CD4-positive, alpha-beta T cell treated with Interleukin-10 for 1 hour (primary cell): ENCODE results near the gene INSR.
"Not testable (repeated sequence)": the region's sequence is repeated elsewhere in the genome, so short reads cannot be mapped to it uniquely, and the experiment has no call there.

ENCODE experiments used
- DNase-seq: peaks from one replicate; pipeline ENCODE4 v3.0.0-alpha.2; 2020

The INSR gene

GRCh38 chr19:7188698-7189629 lies 105.2 kb downstream of the INSR start:
- no peak for DNase-seq

- DNase-seq, result no peak
Measured at GRCh38 chr19:7187605-7188339, 106.4 kb downstream of the INSR start.

GRCh38 chr19:7182489-7182888 lies 111.7 kb downstream of the INSR start:
- no peak for DNase-seq

GRCh38 chr19:7179917-7180306 lies 114.3 kb downstream of the INSR start:
- DNase-seq, result no peak

- no peak for DNase-seq
Measured at GRCh38 chr19:7177926-7178325, 116.3 kb downstream of the INSR start.

GRCh38 chr19:7176792-7177191 lies 117.4 kb downstream of the INSR start:
- DNase-seq, result no peak

GRCh38 chr19:7172794-7173193 lies 121.4 kb downstream of the INSR start:
- no peak for DNase-seq

- DNase-seq, result no peak
Measured at GRCh38 chr19:7170983-7171382, 123.2 kb downstream of the INSR start.

- no peak for DNase-seq
Measured at GRCh38 chr19:7168941-7169340, 125.3 kb downstream of the INSR start.

GRCh38 chr19:7161292-7161691 lies 132.9 kb downstream of the INSR start:
- no peak for DNase-seq

- no peak for DNase-seq
Measured at GRCh38 chr19:7159105-7159933, 134.9 kb downstream of the INSR start.

- DNase-seq, result no peak
Measured at GRCh38 chr19:7153022-7153421, 141.2 kb downstream of the INSR start.

- no peak for DNase-seq
Measured at GRCh38 chr19:7152568-7152967, 141.6 kb downstream of the INSR start.

GRCh38 chr19:7149956-7150705 lies 144.1 kb downstream of the INSR start:
- DNase-seq, result no peak

- not testable (repeated sequence) for DNase-seq
Measured at GRCh38 chr19:7147119-7147675, 147.0 kb downstream of the INSR start.

- not testable (repeated sequence) for DNase-seq
Measured at GRCh38 chr19:7146086-7146485, 148.1 kb downstream of the INSR start.

- no peak for DNase-seq
Measured at GRCh38 chr19:7145494-7145893, 148.7 kb downstream of the INSR start.

- no peak for DNase-seq
Measured at GRCh38 chr19:7142771-7143170, 151.4 kb downstream of the INSR start.

GRCh38 chr19:7140137-7140536 lies 154.1 kb downstream of the INSR start:
- DNase-seq, result no peak

GRCh38 chr19:7139095-7139494 lies 155.1 kb downstream of the INSR start:
- no peak for DNase-seq

- DNase-seq, result no peak
Measured at GRCh38 chr19:7138402-7138801, 155.8 kb downstream of the INSR start.

- DNase-seq, result no peak
Measured at GRCh38 chr19:7137120-7137519, 157.1 kb downstream of the INSR start.
